Sigmoid colon (tissue), 7 donors: Measurements from ENCODE around the gene RERG. TPM values are rescaled to one million over a fixed set of nuclear protein-coding genes. Genes with fewer than 3 reads are reported as not detected.

Experiments used
- DNase-seq: peaks from one replicate; pipeline ENCODE4 v3.0.0-alpha.2; 2019
- H3K27ac ChIP-seq, 4 donors: fragments of 200-600 bp; sonication (generic); one replicate each; pipeline ENCODE4 v1.5.1; 2016 to 2019; ENCODE audit warnings: mild to moderate bottlenecking in 1 of 4
- H3K27me3 ChIP-seq, 3 donors: fragments of 200-600 bp; sonication (generic); one replicate each; pipeline ENCODE4 v1.5.1; 2019; ENCODE audit warnings: mild to moderate bottlenecking in 1 of 3
- H3K36me3 ChIP-seq, 4 donors: fragments of 200-600 bp; sonication (generic); one replicate each; pipeline ENCODE4 v1.5.1; 2016 to 2019
- H3K4me1 ChIP-seq, 4 donors: fragments of 200-600 bp; sonication (generic); one replicate each; pipeline ENCODE4 v1.5.1; 2017 to 2019
- H3K4me3 ChIP-seq, 4 donors: fragments of 200-600 bp; sonication (generic); one replicate each; pipeline ENCODE4 v1.5.1; 2017 to 2019; ENCODE audit warnings: mild to moderate bottlenecking in 2 of 4, moderate library complexity in 1 of 4
- H3K9me3 ChIP-seq, 4 donors: fragments of 200-600 bp in 3 of 4; sonication (generic) in 3 of 4; one replicate each; pipeline versions ENCODE4 v1.5.1 to v1.6.1; 2013 to 2019
- EP300 ChIP-seq, 4 donors: sonication (generic); formaldehyde crosslinking; IDR thresholded peaks; one replicate each; pipeline ENCODE4 v1.6.1; 2017; ENCODE audit warnings: antibody characterized with exemption in 4 of 4
- POLR2A ChIP-seq, 2 donors: fragments of 450-650 bp; IDR thresholded peaks; one replicate each; pipeline ENCODE4 v1.6.1; 2016; ENCODE audit warnings: antibody characterized with exemption in 2 of 2, mild to moderate bottlenecking in 2 of 2, moderate library complexity in 2 of 2
- POLR2AphosphoS5 ChIP-seq, 4 donors: sonication (generic); formaldehyde crosslinking; IDR thresholded peaks; one replicate each; pipeline ENCODE4 v1.6.1; 2017; ENCODE audit warnings: antibody characterized with exemption in 4 of 4
- WGBS, 2 donors: extraction: QIAGEN DNeasy Blood & Tissue Kit; methylation state at CpG; one replicate each; pipeline ENCODE4 v1.1.7; 2013; 5-methylcytosine and 5-hydroxymethylcytosine counted together
- intact Hi-C: fragments of 100-400 bp; cut with DNase I; formaldehyde crosslinking; loops from one replicate; pipeline ENCODE4 v1.15.1; 2023
- polyA plus RNA-seq, 3 donors: library from polyadenylated mRNA; stranded (reverse); fragments of 200-250 nt; gene quantifications; one replicate each; pipeline ENCODE4 v1.2.3, GENCODE V29; 2013
- total RNA-seq, 4 donors: library from RNA; depleted of rRNA; stranded (reverse); fragments of >200 nt; gene quantifications; one replicate each; pipeline ENCODE4 v1.1.0, GENCODE V29; 2016
- TF ChIP-seq, protein P1 (sequence below), 4 experiments: fragments of 450-650 bp in 3 of 4; fragments of 200-600 bp in 1 of 4; IDR thresholded peaks; one replicate each; pipeline ENCODE4 v1.5.1; 2016 to 2019; ENCODE audit warnings: antibody characterized with exemption in 4 of 4, mild to moderate bottlenecking in 3 of 4, moderate library complexity in 2 of 4
- donor health status: healthy with polysubstance abuse.
- donor health status: Bipolar disorder and iron deficiency.
- donor health status: healthy.

Gene RERG
- total and polyA plus RNA-seq, 7 donors, result 1.4 to 104 (median 69.9) TPM

GRCh38 chr12:15243102-15243501, 21.9 kb upstream of the RERG start:
- Histone ChIP-seq H3K27me3 (no peaks in the 10 kb centered on the region), H3K4me1 (no peaks in the 10 kb centered on the region), H3K27ac (no peak overlapping the region), H3K4me3 (no peak overlapping the region), H3K9me3 (no peaks in the 10 kb centered on the region), H3K36me3 (no peaks in the 10 kb centered on the region)
- intact Hi-C loops, result no loop called here
- WGBS, 2 donors, result 89 to 91% methylated on average over 3 of the region's 3 CpGs
- TF ChIP-seq POLR2A (IDR thresholded peaks at IDR 0.05) (no peak), POLR2AphosphoS5 (IDR thresholded peaks at IDR 0.05) (no peak), EP300 (IDR thresholded peaks at IDR 0.05) (no peak)
- TF ChIP-seq, protein P1, sequence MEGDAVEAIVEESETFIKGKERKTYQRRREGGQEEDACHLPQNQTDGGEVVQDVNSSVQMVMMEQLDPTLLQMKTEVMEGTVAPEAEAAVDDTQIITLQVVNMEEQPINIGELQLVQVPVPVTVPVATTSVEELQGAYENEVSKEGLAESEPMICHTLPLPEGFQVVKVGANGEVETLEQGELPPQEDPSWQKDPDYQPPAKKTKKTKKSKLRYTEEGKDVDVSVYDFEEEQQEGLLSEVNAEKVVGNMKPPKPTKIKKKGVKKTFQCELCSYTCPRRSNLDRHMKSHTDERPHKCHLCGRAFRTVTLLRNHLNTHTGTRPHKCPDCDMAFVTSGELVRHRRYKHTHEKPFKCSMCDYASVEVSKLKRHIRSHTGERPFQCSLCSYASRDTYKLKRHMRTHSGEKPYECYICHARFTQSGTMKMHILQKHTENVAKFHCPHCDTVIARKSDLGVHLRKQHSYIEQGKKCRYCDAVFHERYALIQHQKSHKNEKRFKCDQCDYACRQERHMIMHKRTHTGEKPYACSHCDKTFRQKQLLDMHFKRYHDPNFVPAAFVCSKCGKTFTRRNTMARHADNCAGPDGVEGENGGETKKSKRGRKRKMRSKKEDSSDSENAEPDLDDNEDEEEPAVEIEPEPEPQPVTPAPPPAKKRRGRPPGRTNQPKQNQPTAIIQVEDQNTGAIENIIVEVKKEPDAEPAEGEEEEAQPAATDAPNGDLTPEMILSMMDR (IDR thresholded peaks at IDR 0.05), result no peak
- no peak for DNase-seq

- WGBS, 2 donors, result 67 to 68% methylated on average over 4 of the region's 4 CpGs
- DNase-seq, result no peak
- no peaks in the 10 kb centered on the region for H3K9me3 ChIP-seq
- H3K27ac ChIP-seq, result no peak overlapping the region
- H3K4me1 ChIP-seq, result no peaks in the 10 kb centered on the region
- intact Hi-C loops, result no loop called here
- TF ChIP-seq POLR2AphosphoS5 (IDR thresholded peaks at IDR 0.05), result no peak
- TF ChIP-seq, protein P1 (IDR thresholded peaks at IDR 0.05), result no peak
- no peak for TF ChIP-seq EP300 (IDR thresholded peaks at IDR 0.05)
- TF ChIP-seq POLR2A (IDR thresholded peaks at IDR 0.05), result no peak
- no peaks in the 10 kb centered on the region for H3K36me3 ChIP-seq
- no peak overlapping the region for H3K4me3 ChIP-seq
- H3K27me3 ChIP-seq, result no peaks in the 10 kb centered on the region
These were observed 19.7 kb upstream of the RERG start for GRCh38 chr12:15240898-15241297.

- DNase-seq, result no peak
- intact Hi-C loops, result no loop called here
- H3K27ac ChIP-seq, result no peak overlapping the region
- TF ChIP-seq, protein P1 (IDR thresholded peaks at IDR 0.05), result no peak
- TF ChIP-seq POLR2A (IDR thresholded peaks at IDR 0.05) (no peak), EP300 (IDR thresholded peaks at IDR 0.05) (no peak), POLR2AphosphoS5 (IDR thresholded peaks at IDR 0.05) (no peak)
- no peaks in the 10 kb centered on the region for H3K27me3 ChIP-seq
- H3K4me1 ChIP-seq, result no peaks in the 10 kb centered on the region
- no peaks in the 10 kb centered on the region for H3K9me3 ChIP-seq
- H3K36me3 ChIP-seq, result no peaks in the 10 kb centered on the region
- 70 to 83% methylated on average over 4 of the region's 4 CpGs for WGBS, 2 donors
- H3K4me3 ChIP-seq, result no peak overlapping the region
These were observed 13.3 kb upstream of the RERG start for GRCh38 chr12:15234508-15234907.

- intact Hi-C loops, result no loop called here
- TF ChIP-seq EP300 (IDR thresholded peaks at IDR 0.05) (no peak), POLR2A (IDR thresholded peaks at IDR 0.05) (no peak), POLR2AphosphoS5 (IDR thresholded peaks at IDR 0.05) (no peak)
- TF ChIP-seq, protein P1 (IDR thresholded peaks at IDR 0.05), result no peak
- DNase-seq, result no peak
These were observed 12.8 kb upstream of the RERG start for GRCh38 chr12:15234011-15234410.

DNA sequence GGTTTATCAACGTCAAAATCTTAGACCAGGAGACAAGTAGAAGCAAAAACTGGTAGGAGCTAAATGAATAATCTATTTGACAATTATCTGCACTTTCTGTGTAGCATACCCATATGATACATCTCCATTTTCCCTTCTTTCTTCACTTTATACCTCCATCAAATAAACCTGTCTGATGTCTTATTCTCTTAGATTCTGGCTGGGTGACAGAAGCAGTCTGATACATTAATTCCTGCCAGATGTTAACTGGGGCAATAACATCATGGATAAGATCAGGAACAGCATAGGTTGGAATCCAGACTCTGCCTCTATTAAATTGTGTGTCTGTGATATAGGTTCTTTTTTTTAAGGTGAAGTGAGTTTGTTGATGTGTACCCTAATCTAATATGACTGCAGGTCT, 11.7 kb upstream of the RERG start:
- 48 to 55% methylated on average over 1 of the region's 1 CpG for WGBS, 2 donors
- no peaks in the 10 kb centered on the region for H3K27me3 ChIP-seq
- TF ChIP-seq POLR2AphosphoS5 (IDR thresholded peaks at IDR 0.05), result no peak
- TF ChIP-seq, protein P1 (IDR thresholded peaks at IDR 0.05), result no peak
- no peak for TF ChIP-seq EP300 (IDR thresholded peaks at IDR 0.05)
- no peak for TF ChIP-seq POLR2A (IDR thresholded peaks at IDR 0.05)
- no peaks in the 10 kb centered on the region for H3K4me1 ChIP-seq
- intact Hi-C loops, result no loop called here
- no peak overlapping the region for H3K27ac ChIP-seq
- no peak for DNase-seq
- no peak overlapping the region for H3K4me3 ChIP-seq
- no peaks in the 10 kb centered on the region for H3K36me3 ChIP-seq
- H3K9me3 ChIP-seq, result no peaks in the 10 kb centered on the region

More at GRCh38 chr12:15234011-15234410, 12.8 kb upstream of the RERG start:
- no peaks in the 10 kb centered on the region for H3K36me3 ChIP-seq
- no peaks in the 10 kb centered on the region for H3K4me1 ChIP-seq
- no peaks in the 10 kb centered on the region for H3K27me3 ChIP-seq
- no peak overlapping the region for H3K4me3 ChIP-seq
- H3K27ac ChIP-seq, result no peak overlapping the region
- H3K9me3 ChIP-seq, result no peaks in the 10 kb centered on the region
- WGBS, 2 donors, result 70 to 88% methylated on average over 1 of the region's 1 CpG
